NB4 (cell line): Measurements from ENCODE around the gene TGIF2.

Experiments used
- DNase-seq: peaks from one replicate; pipeline ENCODE4 v3.0.0; 2010; ENCODE audit warnings: low read depth
- H3K4me3 ChIP-seq: one replicate; pipeline ENCODE4 v1.5.1; 2011; ENCODE audit warnings: mild to moderate bottlenecking, low read depth, low read length, moderate library complexity
- CTCF ChIP-seq: IDR thresholded peaks from one replicate; pipeline ENCODE4 v1.5.1; 2012; ENCODE audit warnings: low read depth, low read length
- MAX ChIP-seq: IDR thresholded peaks from 2 replicates; pipeline ENCODE4 v1.6.1; 2011; ENCODE audit warnings: low read depth, low read length
- MYC ChIP-seq: IDR thresholded peaks from 2 replicates; pipeline ENCODE4 v1.6.1; 2011; ENCODE audit warnings: low read depth, low read length
- POLR2A ChIP-seq: IDR thresholded peaks from 2 replicates; pipeline ENCODE4 v1.6.1; 2011; ENCODE audit warnings: mild to moderate bottlenecking; ENCODE audit not compliant: insufficient read length; ENCODE audit errors: extremely low read depth

The TGIF2 gene

GRCh38 chr20:36593347-36593929, 20.0 kb downstream of the TGIF2 start:
- no peak for TF ChIP-seq CTCF
- no peak for TF ChIP-seq MAX
- TF ChIP-seq POLR2A: no peak
- TF ChIP-seq MYC: no peak
- no peak overlapping the region for H3K4me3 ChIP-seq
- no peak for DNase-seq

GRCh38 chr20:36599912-36600345, 26.5 kb downstream of the TGIF2 start:
- no peak overlapping the region for H3K4me3 ChIP-seq
- TF ChIP-seq CTCF: no peak
- TF ChIP-seq MAX: peak; percentile 75
- no peak for TF ChIP-seq POLR2A
- TF ChIP-seq MYC: peak; percentile 39; the same call in 1 of the 2 replicates
- peak; percentile 52 for DNase-seq

- TF ChIP-seq CTCF: no peak
- no peak for TF ChIP-seq MYC
- no peak overlapping the region for H3K4me3 ChIP-seq
- DNase-seq: no peak
Measured at GRCh38 chr20:36601540-36601939, 28.1 kb downstream of the TGIF2 start.

GRCh38 chr20:36604952-36605398, 31.6 kb downstream of the TGIF2 start:
- H3K4me3 ChIP-seq: peak overlapping the region; percentile 76
- peak; percentile 91 for DNase-seq
- peak; percentile 74 for TF ChIP-seq MYC
- no peak for TF ChIP-seq POLR2A
- TF ChIP-seq CTCF: no peak
- peak; percentile 89 for TF ChIP-seq MAX

GRCh38 chr20:36605399-36606157, 32.2 kb downstream of the TGIF2 start, which contains the start of gene RAB5IF:
RAB5IF (plus strand) TSS chr20:36605779; CDS start chr20:36605952, 173 bp downstream.
- DNase-seq: peak; percentile 100
- H3K4me3 ChIP-seq: peak within 1 kb of the TSS; percentile 93
- TF ChIP-seq CTCF (peak; percentile 85), POLR2A (peak; percentile 97), MAX (peak; percentile 76), MYC (peak; percentile 85)
